Neural crest cell (in vitro differentiated cells): Measurements from ENCODE around the gene HDAC9. TPM values are rescaled to one million over a fixed set of nuclear protein-coding genes. Genes with fewer than 3 reads are reported as not detected.

ENCODE experiments used
- DNase-seq: peaks from one replicate; pipeline ENCODE4 v3.0.0; 2021; ENCODE audit warnings: low read depth, mixed read lengths, low spot score
- H3K27ac Mint-ChIP-seq: one replicate; pipeline ENCODE4 v1.8.0; 2021; ENCODE audit warnings: mild to moderate bottlenecking, mixed read lengths; ENCODE audit not compliant: unreplicated experiment
- H3K27me3 Mint-ChIP-seq: 2 replicates; pipeline ENCODE4 v1.8.0; 2021; ENCODE audit warnings: low read depth, mild to moderate bottlenecking, mixed read lengths
- H3K36me3 Mint-ChIP-seq: 2 replicates; pipeline ENCODE4 v1.8.0; 2021; ENCODE audit warnings: low read depth, mild to moderate bottlenecking, mixed read lengths
- H3K4me1 Mint-ChIP-seq: 2 replicates; pipeline ENCODE4 v1.8.0; 2021; ENCODE audit warnings: mixed read lengths
- H3K4me3 Mint-ChIP-seq: one replicate; pipeline ENCODE4 v1.8.0; 2021; ENCODE audit warnings: mild to moderate bottlenecking, mixed read lengths
- H3K9me3 Mint-ChIP-seq: 2 replicates; pipeline ENCODE4 v1.8.0; 2021; ENCODE audit warnings: mixed read lengths
- CTCF ChIP-seq: fragments of 200-600 bp; sonication (generic); conservative IDR thresholded peaks from 2 replicates; pipeline ENCODE4 v1.5.0; 2021; ENCODE audit warnings: antibody characterized with exemption, mild to moderate bottlenecking
- total RNA-seq: library from RNA; stranded (reverse); gene quantifications from 2 replicates; pipeline ENCODE4 v1.2.1, GENCODE V29; 2021

The HDAC9 gene
- total RNA-seq, 1 donor from 2014 or later = 32.3 TPM

DNA sequence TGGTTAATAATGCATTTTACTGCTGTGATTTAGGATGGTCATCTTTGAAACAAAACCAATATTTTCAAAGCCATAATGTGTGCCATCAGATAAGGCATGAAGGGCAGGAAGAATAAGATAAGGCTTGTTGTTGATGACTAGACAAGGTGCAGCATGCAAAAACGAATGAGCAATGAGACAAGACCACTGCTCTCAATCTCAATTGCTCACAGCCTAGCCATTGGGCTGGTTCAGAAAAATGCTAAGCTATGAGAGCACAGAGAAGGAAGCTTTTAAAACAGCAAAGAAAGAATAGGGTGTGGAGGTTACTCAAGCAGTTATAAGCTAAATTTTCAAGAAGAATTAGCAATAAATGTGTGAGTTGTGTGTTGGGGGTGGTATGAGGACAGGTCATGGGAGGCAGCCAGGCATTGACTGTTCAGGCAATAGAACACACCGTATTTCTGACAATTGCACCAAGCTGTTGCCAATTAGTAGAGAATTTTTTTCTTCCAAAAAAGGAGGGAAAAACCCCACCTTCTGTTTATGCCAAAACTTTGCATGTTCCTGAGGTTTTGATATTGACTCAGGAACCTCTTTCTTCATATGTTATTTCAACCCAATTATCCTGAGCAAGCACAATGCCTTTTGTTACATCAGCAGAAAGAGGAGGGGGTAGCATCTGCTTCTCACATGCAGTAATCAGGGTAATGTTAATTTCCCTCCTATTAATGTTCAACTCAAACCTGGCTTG is 276.5 kb downstream of the HDAC9 start:
- Mint-ChIP-seq H3K9me3 (no peaks in the 10 kb centered on the region), H3K36me3 (no peaks in the 10 kb centered on the region), H3K27me3 (no peaks in the 10 kb centered on the region), H3K4me1 (no peaks in the 10 kb centered on the region), H3K27ac (no peak overlapping the region), H3K4me3 (no peak overlapping the region)
- no peak for TF ChIP-seq CTCF
- no peak for DNase-seq

DNA sequence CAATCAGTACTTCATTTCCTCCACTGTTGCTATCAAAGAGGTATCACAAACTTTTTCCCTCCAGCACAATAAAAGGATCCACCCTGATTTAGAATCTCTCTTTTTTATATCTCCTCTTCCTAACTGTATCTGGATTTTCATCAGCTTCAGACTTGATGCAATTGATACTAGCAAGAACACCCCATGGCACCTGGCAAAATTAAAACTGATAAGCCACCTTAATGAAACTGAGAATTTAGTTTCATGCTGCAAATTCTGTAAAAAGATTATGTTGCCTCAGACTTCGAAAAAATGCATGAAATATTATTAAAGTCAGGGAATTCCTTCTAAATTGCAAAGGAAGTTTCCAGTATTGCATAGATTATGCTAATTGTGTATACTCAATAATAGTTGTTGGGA is 277.0 kb downstream of the HDAC9 start:
- no peak for DNase-seq
- no peak overlapping the region for H3K4me3 Mint-ChIP-seq
- H3K9me3 Mint-ChIP-seq = no peaks in the 10 kb centered on the region
- no peaks in the 10 kb centered on the region for H3K36me3 Mint-ChIP-seq
- no peaks in the 10 kb centered on the region for H3K27me3 Mint-ChIP-seq
- H3K4me1 Mint-ChIP-seq = no peaks in the 10 kb centered on the region
- H3K27ac Mint-ChIP-seq = no peak overlapping the region
- no peak for TF ChIP-seq CTCF

DNA sequence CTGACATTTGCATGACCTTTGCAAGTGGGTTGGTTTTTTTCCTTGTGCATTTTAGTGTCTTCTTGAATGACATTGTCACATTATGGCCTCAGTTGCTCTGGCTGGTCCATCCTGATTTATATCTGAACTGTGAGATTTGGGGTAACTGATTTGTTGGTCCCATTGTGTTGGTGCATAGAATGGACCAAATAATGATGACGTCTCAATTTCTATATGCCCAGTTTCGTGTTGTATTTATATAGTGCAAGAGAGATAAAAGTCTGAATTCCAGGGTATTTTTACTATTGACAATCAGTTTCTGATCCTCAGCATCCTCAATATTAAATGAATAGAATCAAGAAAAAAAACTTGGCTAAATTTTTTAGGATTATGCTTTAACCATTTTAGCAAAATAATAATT is 281.8 kb downstream of the HDAC9 start:
- Mint-ChIP-seq H3K4me1 (no peaks in the 10 kb centered on the region), H3K4me3 (no peak overlapping the region), H3K9me3 (no peaks in the 10 kb centered on the region), H3K27me3 (no peaks in the 10 kb centered on the region), H3K27ac (no peak overlapping the region), H3K36me3 (peaks cover 2% of the 10 kb centered on the region)
- TF ChIP-seq CTCF = no peak
- DNase-seq = no peak

DNA sequence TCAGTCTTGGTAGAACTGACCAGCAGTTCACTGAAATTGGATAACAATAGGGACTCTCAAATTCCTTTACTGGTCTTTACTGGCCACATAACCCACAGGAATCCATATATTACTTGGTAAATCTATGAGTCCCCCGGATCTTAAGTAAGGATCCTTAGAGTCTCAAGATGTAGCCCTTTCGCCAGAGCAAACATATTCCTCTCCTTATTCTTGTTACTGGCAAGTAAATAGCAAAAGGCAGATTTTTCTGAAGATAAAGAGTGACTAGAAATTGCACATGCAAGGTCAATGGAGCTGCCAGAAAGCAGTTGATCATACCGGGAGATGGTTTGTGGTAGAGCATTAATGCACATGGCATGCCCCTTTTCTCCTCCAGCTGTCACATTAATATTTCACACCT is 283.0 kb downstream of the HDAC9 start:
- Mint-ChIP-seq H3K27me3 (no peaks in the 10 kb centered on the region), H3K36me3 (peaks cover 2% of the 10 kb centered on the region), H3K27ac (no peak overlapping the region), H3K9me3 (no peaks in the 10 kb centered on the region), H3K4me1 (no peaks in the 10 kb centered on the region), H3K4me3 (no peak overlapping the region)
- no peak for DNase-seq
- no peak for TF ChIP-seq CTCF

- H3K4me3 Mint-ChIP-seq = no peak overlapping the region
- no peak for DNase-seq
- no peaks in the 10 kb centered on the region for H3K9me3 Mint-ChIP-seq
- peaks cover 2% of the 10 kb centered on the region for H3K36me3 Mint-ChIP-seq
- no peak overlapping the region for H3K27ac Mint-ChIP-seq
- no peaks in the 10 kb centered on the region for H3K27me3 Mint-ChIP-seq
- no peak for TF ChIP-seq CTCF
- no peaks in the 10 kb centered on the region for H3K4me1 Mint-ChIP-seq
Measured at GRCh38 chr7:18780266-18780665, 284.7 kb downstream of the HDAC9 start.
